Cortex of kidney (tissue), 1 donor: ENCODE measurements around the gene FBN3.

Experiments
- DNase-seq: peaks from one replicate; lab custom pipeline; 2025; lab: John Stamatoyannopoulos, UW

FBN3 gene

GRCh38 chr19:8148410-8149260 lies 757 bp downstream of the FBN3 start:
- no peak for DNase-seq

- DNase-seq: no peak
Observed at GRCh38 chr19:8148088-8148409, 1.3 kb downstream of the FBN3 start.

- no peak for DNase-seq
Observed at GRCh38 chr19:8147582-8147978, 1.8 kb downstream of the FBN3 start.

GRCh38 chr19:8146877-8147581 lies 2.4 kb downstream of the FBN3 start:
- DNase-seq: no peak

GRCh38 chr19:8144273-8144995 lies 5.0 kb downstream of the FBN3 start:
- no peak for DNase-seq

GRCh38 chr19:8143041-8143440 lies 6.4 kb downstream of the FBN3 start:
- DNase-seq: no peak

GRCh38 chr19:8142513-8142900 lies 6.9 kb downstream of the FBN3 start:
- no peak for DNase-seq

GRCh38 chr19:8141726-8142512 lies 7.5 kb downstream of the FBN3 start:
- no peak for DNase-seq

- no peak for DNase-seq
Observed at GRCh38 chr19:8138201-8138600, 11.2 kb downstream of the FBN3 start.

- no peak for DNase-seq
Observed at GRCh38 chr19:8137425-8137824, 12.0 kb downstream of the FBN3 start.

- no peak for DNase-seq
Observed at GRCh38 chr19:8135946-8136618, 13.3 kb downstream of the FBN3 start.

GRCh38 chr19:8132858-8133458 lies 16.4 kb downstream of the FBN3 start:
- no peak for DNase-seq

GRCh38 chr19:8131517-8131916 lies 17.9 kb downstream of the FBN3 start:
- no peak for DNase-seq

GRCh38 chr19:8129061-8129618 lies 20.3 kb downstream of the FBN3 start:
- DNase-seq: no peak

GRCh38 chr19:8128551-8128950 lies 20.8 kb downstream of the FBN3 start:
- no peak for DNase-seq

- DNase-seq: no peak
Observed at GRCh38 chr19:8127311-8127710, 22.1 kb downstream of the FBN3 start.

- DNase-seq: no peak
Observed at GRCh38 chr19:8126511-8126910, 22.9 kb downstream of the FBN3 start.

GRCh38 chr19:8126008-8126407 lies 23.4 kb downstream of the FBN3 start:
- DNase-seq: no peak

- no peak for DNase-seq
Observed at GRCh38 chr19:8123683-8124082, 25.7 kb downstream of the FBN3 start.

- DNase-seq: no peak
Observed at GRCh38 chr19:8120636-8121480, 28.5 kb downstream of the FBN3 start.
